Colon (tissue), 2 donors: ENCODE data around the gene TIAL1.
"Not testable (repeated sequence)": the region's sequence is repeated elsewhere in the genome, so short reads cannot be mapped to it uniquely, and the experiment has no call there.

Experiments used
- FAIRE-seq: peaks from 2 replicates; lab custom pipeline; 2012; peaks lifted over from hg19 to GRCh38; lab: Jason Lieb, UNC
- donor health status: control.
- donor health status: control.

The TIAL1 gene

GRCh38 chr10:119613741-119614140 is 17.0 kb upstream of the TIAL1 start:
- FAIRE-seq, result no peak

- no peak for FAIRE-seq
Measured at GRCh38 chr10:119611433-119611832, 14.7 kb upstream of the TIAL1 start.

DNA sequence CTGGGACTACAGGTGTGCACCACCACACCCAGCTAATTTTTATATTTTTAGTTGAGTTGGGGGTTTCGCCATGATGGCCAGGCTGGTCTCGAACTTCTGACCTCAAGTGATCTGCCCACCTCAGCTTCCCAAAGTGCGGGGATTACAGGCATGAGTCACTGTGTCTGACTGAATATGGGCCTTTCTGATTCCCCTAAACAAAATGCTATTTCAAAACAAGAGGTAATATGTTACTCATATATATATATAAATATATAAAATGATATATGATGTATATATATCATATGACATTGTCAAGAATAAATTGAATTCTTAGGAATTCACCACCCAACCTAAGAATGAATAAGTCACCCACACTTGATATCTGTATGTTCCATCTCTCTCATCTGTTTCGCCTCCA is 12.8 kb upstream of the TIAL1 start:
- FAIRE-seq, result no peak

DNA sequence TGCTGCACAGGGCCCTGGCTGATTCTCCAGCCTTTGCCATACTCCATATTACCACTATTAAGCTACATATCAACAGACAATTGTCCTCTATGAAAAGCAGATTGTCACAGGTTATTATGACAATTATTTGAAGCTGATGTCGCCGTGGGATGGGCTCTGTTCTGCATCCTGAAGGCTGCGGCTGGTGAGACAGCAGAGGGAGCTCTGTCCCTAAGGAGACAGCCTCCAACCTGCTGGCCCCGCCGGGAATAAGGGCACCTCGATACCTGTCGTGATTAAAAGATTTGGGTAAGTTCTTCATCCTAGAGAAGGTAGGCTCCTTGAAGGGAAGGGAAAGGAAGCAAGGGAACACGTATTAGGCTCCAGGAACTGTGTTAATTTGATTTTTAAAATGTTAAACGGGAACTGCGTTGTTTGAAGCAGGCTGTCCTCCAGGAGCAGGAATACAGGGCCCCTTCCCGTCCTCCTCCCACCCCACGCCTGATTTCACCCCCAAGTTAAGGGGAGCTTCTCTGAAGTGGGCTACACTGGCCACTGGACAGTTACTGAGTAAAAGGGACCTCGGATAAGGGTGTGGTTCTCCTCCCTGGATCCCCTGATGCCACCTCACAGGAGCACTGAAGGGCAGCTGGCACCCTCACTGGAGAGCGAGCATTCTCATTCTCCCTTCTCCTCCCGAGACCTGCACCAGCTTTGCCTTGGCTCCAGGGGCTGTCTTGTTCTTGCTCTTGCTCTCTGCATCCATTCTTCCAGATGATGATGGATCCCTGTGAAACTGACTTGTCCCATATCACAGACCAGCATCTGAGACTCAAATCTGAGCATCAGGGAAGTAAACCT is 11.8 kb upstream of the TIAL1 start:
- FAIRE-seq, result no peak

DNA sequence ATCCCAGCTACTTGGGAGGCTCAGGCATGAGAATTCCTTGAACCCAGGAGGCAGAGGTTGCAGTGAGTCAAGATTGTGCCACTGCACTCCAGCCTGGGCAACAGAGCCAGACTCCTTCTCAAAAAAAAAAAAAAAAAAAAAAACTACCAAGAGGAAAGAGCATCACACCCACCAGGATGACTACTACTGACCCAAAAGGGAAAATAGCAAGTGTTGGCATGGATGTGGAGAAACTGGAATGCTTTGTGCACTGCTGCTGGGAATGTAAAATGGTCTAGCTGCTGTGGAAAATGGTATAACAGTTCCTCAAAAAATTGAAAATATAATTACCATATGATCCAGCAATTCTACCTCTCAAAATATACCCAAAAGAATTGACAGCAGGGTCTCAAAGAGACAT is 7.7 kb upstream of the TIAL1 start:
- FAIRE-seq, result no peak

DNA sequence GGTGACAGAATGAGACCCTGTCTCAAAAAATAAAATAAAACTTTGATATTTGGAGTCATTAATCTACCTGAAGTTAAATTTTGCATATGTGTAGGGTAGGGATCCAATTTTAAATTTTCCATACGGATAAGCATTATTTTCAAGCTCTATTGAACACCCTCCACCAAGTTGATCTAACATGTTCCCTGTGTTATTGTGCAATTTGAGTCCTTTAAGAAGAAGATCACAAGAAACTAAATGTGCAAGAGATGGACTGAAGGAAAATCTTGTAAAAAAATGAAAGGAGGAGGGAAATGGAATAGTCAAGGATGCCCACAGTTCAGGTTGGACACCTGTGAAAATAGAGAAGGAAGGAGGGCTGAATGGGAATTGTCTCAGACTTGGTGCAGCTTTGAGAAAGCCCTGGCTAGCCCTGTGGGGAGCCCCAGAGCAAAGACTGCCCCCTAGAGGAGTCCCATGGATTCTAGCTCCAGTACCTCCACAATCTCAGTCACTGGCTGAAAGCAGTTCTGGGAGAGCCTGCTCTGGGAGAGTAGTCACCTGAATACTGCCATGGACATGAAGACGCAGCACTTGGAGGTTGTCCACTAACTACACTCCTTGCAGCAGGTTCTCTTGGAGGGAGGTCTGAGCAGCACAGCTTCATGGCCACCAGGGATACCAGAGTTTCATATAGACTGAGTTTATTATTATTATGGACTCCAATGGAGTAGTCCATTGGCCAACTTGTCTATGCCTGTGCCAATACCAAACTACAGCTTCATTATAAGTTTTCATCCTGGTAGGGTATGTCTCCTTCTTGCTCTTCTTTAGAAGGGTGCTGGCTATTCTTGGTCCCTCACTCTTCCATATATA is 5.7 kb upstream of the TIAL1 start:
- no peak for FAIRE-seq

- no peak for FAIRE-seq
Measured at GRCh38 chr10:119598397-119598796, 1.6 kb upstream of the TIAL1 start.

GRCh38 chr10:119597405-119598186 is 832 bp upstream of the TIAL1 start:
- FAIRE-seq, result no peak

GRCh38 chr10:119595676-119596515 is 868 bp downstream of the TIAL1 start:
- FAIRE-seq, result no peak

- no peak for FAIRE-seq
Measured at GRCh38 chr10:119595134-119595675, 1.6 kb downstream of the TIAL1 start.

- no peak for FAIRE-seq
Measured at GRCh38 chr10:119588071-119588470, 8.7 kb downstream of the TIAL1 start.

DNA sequence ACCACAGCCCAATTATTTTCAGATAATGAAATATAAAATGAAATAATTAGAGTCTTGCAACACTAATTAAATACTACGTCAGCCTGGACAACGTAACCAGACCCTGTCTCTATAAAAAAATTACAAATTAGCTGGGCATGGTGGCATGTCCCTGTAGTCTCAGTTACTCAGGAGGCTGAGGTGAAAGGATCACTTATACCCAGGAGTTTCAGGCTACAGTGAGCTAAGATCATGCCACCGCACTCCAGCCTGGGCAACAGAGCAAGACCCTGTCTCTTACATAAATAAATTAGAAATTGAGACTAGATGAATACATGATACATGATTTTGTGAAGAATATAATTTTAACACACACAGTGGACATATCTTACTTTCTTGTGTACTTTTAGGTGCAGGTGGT is 18.4 kb downstream of the TIAL1 start:
- FAIRE-seq, result no peak

DNA sequence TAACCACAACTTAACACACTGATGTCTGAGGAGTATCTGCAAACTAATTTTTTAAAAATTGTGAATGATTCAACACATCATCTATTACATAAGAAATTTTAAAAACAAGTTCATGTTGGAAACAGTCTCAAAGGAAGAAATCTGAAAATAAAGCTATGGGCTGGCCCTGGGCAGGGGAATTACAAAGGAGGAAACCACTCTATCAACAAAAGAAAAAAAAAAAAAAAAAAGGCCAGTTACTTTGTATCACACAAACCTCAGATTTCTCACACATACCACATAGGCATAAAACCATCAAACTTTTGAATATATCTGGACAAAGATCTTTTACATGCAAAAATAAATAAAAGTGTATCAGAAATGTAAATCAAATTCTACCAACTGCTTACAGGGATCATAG is 20.8 kb downstream of the TIAL1 start:
- no peak for FAIRE-seq

DNA sequence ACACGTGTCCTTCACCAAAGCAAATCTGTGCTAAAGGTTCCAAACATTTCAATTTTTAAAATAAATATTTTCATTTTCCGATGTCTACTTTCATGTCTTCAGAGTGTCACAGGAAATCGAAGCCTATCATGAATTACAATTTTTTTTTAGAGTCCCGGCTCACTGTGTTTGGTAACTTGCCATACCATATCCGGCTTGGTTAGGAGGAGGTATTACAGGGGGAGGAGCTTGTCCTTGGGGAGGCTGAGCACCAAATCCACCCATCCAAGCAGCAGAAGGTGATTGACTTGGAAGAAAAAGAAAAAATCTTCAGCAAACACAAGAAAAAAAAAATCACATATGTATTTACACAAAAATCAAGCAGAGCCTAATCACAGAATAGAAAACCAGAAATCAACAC is 21.3 kb downstream of the TIAL1 start:
- FAIRE-seq, result no peak

GRCh38 chr10:119567978-119568377 is 28.8 kb downstream of the TIAL1 start:
- FAIRE-seq, result no peak

DNA sequence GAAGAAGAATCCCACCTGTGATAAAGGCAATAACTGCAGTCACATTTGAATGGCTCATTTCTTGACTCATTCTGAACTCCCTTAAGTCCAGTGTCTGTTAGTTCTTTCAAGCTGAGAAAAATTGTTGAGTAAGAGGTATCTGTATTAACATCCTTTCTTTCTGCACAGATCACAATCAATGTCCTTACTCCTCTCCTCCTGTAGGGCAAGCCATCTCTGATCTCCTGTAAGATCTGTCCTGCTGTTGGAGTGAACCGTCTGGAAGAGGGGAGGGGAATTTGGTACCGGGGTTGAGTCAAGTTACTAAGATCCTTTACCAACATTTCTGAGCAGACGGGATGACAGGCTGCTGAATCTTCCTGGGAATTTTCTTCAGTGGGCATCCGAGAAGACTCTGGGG is 34.7 kb downstream of the TIAL1 start:
- no peak for FAIRE-seq

GRCh38 chr10:119559511-119559910 is 37.3 kb downstream of the TIAL1 start:
- FAIRE-seq, result not testable (repeated sequence)

DNA sequence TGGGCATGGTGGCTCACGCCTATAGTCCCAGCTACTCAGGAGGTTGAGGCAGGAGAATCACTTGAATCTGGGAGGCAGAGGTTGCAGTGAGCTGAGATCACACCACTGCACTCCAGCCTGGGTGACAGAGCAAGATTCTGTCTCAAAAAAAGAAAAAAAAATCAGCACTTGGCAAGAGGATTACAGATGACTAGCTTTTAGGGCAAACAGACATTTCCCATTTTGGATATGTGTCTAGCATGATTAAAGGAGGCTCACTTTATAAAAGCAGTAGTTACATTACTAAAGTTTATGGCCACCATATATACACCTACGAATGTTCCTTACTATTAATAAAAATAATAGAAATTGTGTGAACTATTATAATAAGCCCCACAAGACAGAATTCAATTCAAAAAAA is 40.7 kb downstream of the TIAL1 start:
- not testable (repeated sequence) for FAIRE-seq

- no peak for FAIRE-seq
Measured at GRCh38 chr10:119555178-119555784, 41.5 kb downstream of the TIAL1 start.

- FAIRE-seq, result no peak
Measured at GRCh38 chr10:119550827-119551226, 45.9 kb downstream of the TIAL1 start.
